Kidney capillary endothelial cell (primary cell): Measurements from ENCODE around the gene RTN4RL1.

Experiments
- DNase-seq: peaks from one replicate; pipeline ENCODE4 v3.0.0-alpha.2; 2018; ENCODE audit warnings: low spot score

Gene RTN4RL1

GRCh38 chr17:2047590-2047989, 22.5 kb upstream of the RTN4RL1 start:
- DNase-seq = no peak

- no peak for DNase-seq
Measured at GRCh38 chr17:2044263-2044894, 19.2 kb upstream of the RTN4RL1 start.

- DNase-seq = no peak
Measured at GRCh38 chr17:2043785-2044184, 18.7 kb upstream of the RTN4RL1 start.

GRCh38 chr17:2042933-2043332, 17.8 kb upstream of the RTN4RL1 start:
- DNase-seq = no peak

- peak; percentile 43 for DNase-seq
Measured at GRCh38 chr17:2042390-2042847, 17.3 kb upstream of the RTN4RL1 start.

- peak; percentile 92 for DNase-seq
Measured at GRCh38 chr17:2041561-2042389, 16.6 kb upstream of the RTN4RL1 start, which contains the start of gene OVCA2. TSS of gene OVCA2 (plus strand) at chr17:2042022. CDS start at chr17:2042048, 26 bp downstream.

GRCh38 chr17:2040942-2041560, 15.9 kb upstream of the RTN4RL1 start:
- no peak for DNase-seq

GRCh38 chr17:2040219-2040827, 15.2 kb upstream of the RTN4RL1 start:
- no peak for DNase-seq

- no peak for DNase-seq
Measured at GRCh38 chr17:2037155-2037554, 12.0 kb upstream of the RTN4RL1 start.

- no peak for DNase-seq
Measured at GRCh38 chr17:2035541-2036488, 10.7 kb upstream of the RTN4RL1 start.

- no peak for DNase-seq
Measured at GRCh38 chr17:2034806-2035540, 9.8 kb upstream of the RTN4RL1 start.

GRCh38 chr17:2034157-2034556, 9.0 kb upstream of the RTN4RL1 start:
- no peak for DNase-seq

- DNase-seq = no peak
Measured at GRCh38 chr17:2033153-2033552, 8.0 kb upstream of the RTN4RL1 start.

- DNase-seq = no peak
Measured at GRCh38 chr17:2030779-2031163, 5.6 kb upstream of the RTN4RL1 start.

- peak; percentile 84 for DNase-seq
Measured at GRCh38 chr17:2029911-2030778, 5.0 kb upstream of the RTN4RL1 start, which contains the start of gene DPH1. TSS of gene DPH1 (plus strand) at chr17:2030153. CDS start at chr17:2030170, 17 bp downstream.

GRCh38 chr17:2028737-2029136, 3.6 kb upstream of the RTN4RL1 start:
- DNase-seq = no peak

- no peak for DNase-seq
Measured at GRCh38 chr17:2028234-2028614, 3.1 kb upstream of the RTN4RL1 start.

GRCh38 chr17:2027528-2028233, 2.5 kb upstream of the RTN4RL1 start:
- no peak for DNase-seq
